ENCODE data around the gene POLR1B. TPM values are rescaled to one million over a fixed set of nuclear protein-coding genes. Genes with fewer than 3 reads are reported as not detected.
"Not testable (repeated sequence)": the region's sequence is repeated elsewhere in the genome, so short reads cannot be mapped to it uniquely, and the experiment has no call there.

POLR1B gene
- total RNA-seq, 1 experiment from 2014 or later: 36.9 TPM

DNA sequence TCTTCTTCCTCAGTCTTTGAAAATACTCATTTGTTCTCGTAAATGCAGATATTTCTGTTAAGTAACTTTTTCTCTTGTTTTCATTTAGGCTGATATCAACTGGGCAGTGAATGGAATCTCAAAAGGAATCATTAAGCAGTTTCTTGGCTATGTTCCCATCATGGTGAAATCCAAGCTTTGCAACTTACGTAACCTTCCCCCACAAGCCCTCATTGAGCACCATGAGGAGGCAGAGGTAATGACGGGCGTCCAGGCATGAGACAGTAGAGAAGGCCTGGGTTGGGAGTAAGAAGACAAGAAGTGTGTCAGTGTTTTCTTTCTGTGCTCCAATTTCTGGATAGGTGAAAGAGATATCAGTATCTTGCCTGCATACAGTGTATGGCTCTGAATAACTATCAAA lies 5.1 kb downstream of the POLR1B start:
- CTCF ChIA-PET: no interaction called here
- Mint-ChIP-seq H3K4me1 (ENCODE audit: low read depth, unreplicated experiment) (no peaks in the 10 kb centered on the region), H3K36me3 (ENCODE audit: insufficient read depth, unreplicated experiment) (peaks cover 30% of the 10 kb centered on the region), H3K27ac (ENCODE audit: unreplicated experiment) (no peak overlapping the region), H3K27me3 (ENCODE audit: unreplicated experiment) (no peaks in the 10 kb centered on the region), H3K9me3 (ENCODE audit: low read depth, unreplicated experiment) (no peaks in the 10 kb centered on the region), H3K4me3 (ENCODE audit: low read depth, unreplicated experiment) (no peak overlapping the region)
- BruUV-seq (replicated peaks): no TSS peak
- intact Hi-C loops (cut with micrococcal nuclease; ENCODE audit: unreplicated experiment): no loop called here
- DNase-seq: no peak
- TF ChIP-seq CTCF (IDR thresholded peaks at IDR 0.05; ENCODE audit: unreplicated experiment): no peak

DNA sequence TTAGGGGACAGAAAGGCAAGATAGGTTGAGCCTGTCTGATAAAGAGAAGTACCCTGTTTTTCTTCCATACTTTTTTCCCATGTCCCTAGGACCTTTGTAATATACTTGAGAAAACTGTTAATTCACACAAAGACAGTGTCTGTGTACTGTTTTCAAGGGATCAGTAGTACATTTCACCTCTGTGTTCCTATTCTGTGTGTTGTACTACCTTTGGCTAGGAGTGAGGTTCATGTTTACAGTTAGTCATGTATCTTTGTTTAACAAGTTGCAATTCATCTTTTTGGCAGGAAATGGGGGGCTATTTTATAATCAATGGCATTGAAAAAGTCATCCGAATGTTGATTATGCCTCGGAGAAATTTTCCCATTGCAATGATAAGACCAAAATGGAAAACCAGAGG lies 6.7 kb downstream of the POLR1B start:
- intact Hi-C loops (cut with micrococcal nuclease; ENCODE audit: unreplicated experiment): no loop called here

GRCh38 chr2:112566104-112566503 lies 23.8 kb downstream of the POLR1B start:
- intact Hi-C loops (cut with micrococcal nuclease; ENCODE audit: unreplicated experiment): no loop called here
- Mint-ChIP-seq H3K4me3 (ENCODE audit: low read depth, unreplicated experiment) (no peak overlapping the region), H3K9me3 (ENCODE audit: low read depth, unreplicated experiment) (no peaks in the 10 kb centered on the region), H3K36me3 (ENCODE audit: insufficient read depth, unreplicated experiment) (peaks cover 63% of the 10 kb centered on the region), H3K27me3 (ENCODE audit: unreplicated experiment) (no peaks in the 10 kb centered on the region), H3K27ac (ENCODE audit: unreplicated experiment) (no peak overlapping the region), H3K4me1 (ENCODE audit: low read depth, unreplicated experiment) (no peaks in the 10 kb centered on the region)
- no TSS peak for BruUV-seq (replicated peaks)
- no peak for DNase-seq
- CTCF ChIA-PET: no interaction called here
- no peak for TF ChIP-seq CTCF (IDR thresholded peaks at IDR 0.05; ENCODE audit: unreplicated experiment)

More for the DNA sequence above, 6.7 kb downstream of the POLR1B start:
- no peak overlapping the region for H3K27ac Mint-ChIP-seq (ENCODE audit: unreplicated experiment)
- DNase-seq: no peak
- no peak overlapping the region for H3K4me3 Mint-ChIP-seq (ENCODE audit: low read depth, unreplicated experiment)
- H3K36me3 Mint-ChIP-seq (ENCODE audit: insufficient read depth, unreplicated experiment): peaks cover 41% of the 10 kb centered on the region
- H3K4me1 Mint-ChIP-seq (ENCODE audit: low read depth, unreplicated experiment): no peaks in the 10 kb centered on the region
- H3K9me3 Mint-ChIP-seq (ENCODE audit: low read depth, unreplicated experiment): no peaks in the 10 kb centered on the region
- CTCF ChIA-PET: no interaction called here
- BruUV-seq (replicated peaks): no TSS peak
- no peak for TF ChIP-seq CTCF (IDR thresholded peaks at IDR 0.05; ENCODE audit: unreplicated experiment)
- H3K27me3 Mint-ChIP-seq (ENCODE audit: unreplicated experiment): no peaks in the 10 kb centered on the region

GRCh38 chr2:112566508-112566907 lies 24.2 kb downstream of the POLR1B start:
- peaks cover 61% of the 10 kb centered on the region for H3K36me3 Mint-ChIP-seq (ENCODE audit: insufficient read depth, unreplicated experiment)
- BruUV-seq (replicated peaks): not testable (repeated sequence)

DNA sequence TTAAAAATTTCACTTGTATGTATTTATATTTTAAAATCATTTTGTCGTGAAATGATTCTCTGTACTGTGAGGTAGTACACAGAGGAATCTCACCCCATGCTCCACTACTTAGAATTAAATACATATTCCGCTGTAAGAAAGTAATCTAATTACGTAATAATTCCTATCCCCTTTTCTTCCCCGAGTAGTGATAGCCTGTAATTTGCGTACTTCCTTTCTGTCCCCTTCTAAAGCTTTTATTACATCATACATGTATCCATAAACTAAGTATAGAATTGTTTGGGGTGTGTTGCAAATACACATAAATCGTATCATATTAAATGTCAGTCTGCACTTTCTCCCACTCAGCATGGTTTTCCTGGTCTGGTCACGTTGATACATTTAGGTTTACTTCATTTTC lies 29.7 kb downstream of the POLR1B start:
- BruUV-seq (replicated peaks): no TSS peak
- H3K9me3 Mint-ChIP-seq (ENCODE audit: low read depth, unreplicated experiment): no peaks in the 10 kb centered on the region
- DNase-seq: no peak
- H3K27me3 Mint-ChIP-seq (ENCODE audit: unreplicated experiment): no peaks in the 10 kb centered on the region
- no peak for TF ChIP-seq CTCF (IDR thresholded peaks at IDR 0.05; ENCODE audit: unreplicated experiment)
- no peak overlapping the region for H3K27ac Mint-ChIP-seq (ENCODE audit: unreplicated experiment)
- intact Hi-C loops (cut with micrococcal nuclease; ENCODE audit: unreplicated experiment): no loop called here
- no peaks in the 10 kb centered on the region for H3K4me1 Mint-ChIP-seq (ENCODE audit: low read depth, unreplicated experiment)
- H3K4me3 Mint-ChIP-seq (ENCODE audit: low read depth, unreplicated experiment): no peak overlapping the region
- peaks cover 62% of the 10 kb centered on the region for H3K36me3 Mint-ChIP-seq (ENCODE audit: insufficient read depth, unreplicated experiment)
- CTCF ChIA-PET: no interaction called here

More at GRCh38 chr2:112566508-112566907, 24.2 kb downstream of the POLR1B start:
- H3K9me3 Mint-ChIP-seq (ENCODE audit: low read depth, unreplicated experiment); H3K4me1 Mint-ChIP-seq (ENCODE audit: low read depth, unreplicated experiment); H3K27ac Mint-ChIP-seq (ENCODE audit: unreplicated experiment); CTCF ChIA-PET; intact Hi-C loops (cut with micrococcal nuclease; ENCODE audit: unreplicated experiment); DNase-seq; H3K4me3 Mint-ChIP-seq (ENCODE audit: low read depth, unreplicated experiment); H3K27me3 Mint-ChIP-seq (ENCODE audit: unreplicated experiment): not testable (repeated sequence)
